CD4-positive, alpha-beta T cell treated with Interleukin-12 subunit alpha and Interleukin-12 subunit beta, for 1 hour (primary cell): ENCODE measurements around the gene LRMDA.

Source experiments
- DNase-seq: peaks from one replicate; pipeline ENCODE4 v3.0.0-alpha.2; 2020

Gene LRMDA

GRCh38 chr10:76302481-76302880, 871.1 kb downstream of the LRMDA start:
- no peak for DNase-seq

- no peak for DNase-seq
Observed at GRCh38 chr10:76302961-76303630, 871.7 kb downstream of the LRMDA start.

- peak; percentile 4 for DNase-seq
Observed at GRCh38 chr10:76303682-76304316, 872.4 kb downstream of the LRMDA start.

- no peak for DNase-seq
Observed at GRCh38 chr10:76305930-76306615, 874.6 kb downstream of the LRMDA start.

- no peak for DNase-seq
Observed at GRCh38 chr10:76306856-76307255, 875.4 kb downstream of the LRMDA start.

GRCh38 chr10:76309070-76309469, 877.6 kb downstream of the LRMDA start:
- DNase-seq = no peak

- DNase-seq = no peak
Observed at GRCh38 chr10:76309741-76310587, 878.5 kb downstream of the LRMDA start.

GRCh38 chr10:76310588-76311080, 879.2 kb downstream of the LRMDA start:
- no peak for DNase-seq

GRCh38 chr10:76311752-76312636, 880.6 kb downstream of the LRMDA start:
- no peak for DNase-seq

GRCh38 chr10:76315240-76315639, 883.8 kb downstream of the LRMDA start:
- no peak for DNase-seq

GRCh38 chr10:76316234-76316633, 884.8 kb downstream of the LRMDA start:
- DNase-seq = no peak

- DNase-seq = no peak
Observed at GRCh38 chr10:76317078-76317477, 885.7 kb downstream of the LRMDA start.

GRCh38 chr10:76318211-76318610, 886.8 kb downstream of the LRMDA start:
- no peak for DNase-seq

GRCh38 chr10:76319661-76320060, 888.2 kb downstream of the LRMDA start:
- DNase-seq = no peak

- no peak for DNase-seq
Observed at GRCh38 chr10:76324283-76324682, 892.9 kb downstream of the LRMDA start.

GRCh38 chr10:76327441-76327840, 896.0 kb downstream of the LRMDA start:
- no peak for DNase-seq

- no peak for DNase-seq
Observed at GRCh38 chr10:76328348-76328747, 896.9 kb downstream of the LRMDA start.

- no peak for DNase-seq
Observed at GRCh38 chr10:76329891-76330575, 898.6 kb downstream of the LRMDA start.

- no peak for DNase-seq
Observed at GRCh38 chr10:76331742-76332141, 900.3 kb downstream of the LRMDA start.

GRCh38 chr10:76333326-76333725, 901.9 kb downstream of the LRMDA start:
- DNase-seq = no peak

GRCh38 chr10:76333796-76334195, 902.4 kb downstream of the LRMDA start:
- DNase-seq = no peak
